ENCODE measurements around the gene REPS2.

DNA sequence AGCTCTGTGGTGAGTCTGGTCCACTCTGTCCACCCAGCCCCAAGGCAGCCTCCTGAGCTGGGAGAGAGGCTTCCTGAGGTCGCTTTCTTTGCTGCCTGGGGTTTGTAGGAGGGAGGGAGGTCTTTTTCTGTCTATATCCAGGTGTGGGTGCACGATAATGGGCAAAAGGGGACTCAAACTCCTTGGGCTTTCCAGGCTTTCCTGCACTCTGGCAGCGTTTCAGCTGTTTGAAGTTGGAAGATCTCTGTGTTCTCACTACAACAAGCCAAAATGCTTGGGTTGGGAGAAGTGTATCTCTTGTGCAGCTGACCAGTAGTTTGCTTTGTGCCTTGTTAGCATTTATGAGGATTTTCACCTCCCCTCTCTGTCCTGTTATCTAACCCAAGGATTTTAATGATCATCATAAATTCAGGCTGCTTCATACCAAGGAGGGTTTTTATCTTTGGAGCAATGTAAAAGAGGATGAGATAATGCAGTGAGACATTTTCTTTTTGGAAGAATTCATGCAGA, 126.3 kb downstream of the REPS2 start:
- TF ChIP-seq CTCF (IDR thresholded peaks at IDR 0.05) (no peak), POLR2AphosphoS5 (IDR thresholded peaks at IDR 0.05) (no peak)

Measured in transverse colon (tissue), 4 donors.